H1 (cell line): ENCODE measurements around the gene MPV17L. TPM values are rescaled to one million over a fixed set of nuclear protein-coding genes. Genes with fewer than 3 reads are reported as not detected.

ENCODE experiments used
- CHD1 ChIP-seq: IDR thresholded peaks from 2 replicates; pipeline ENCODE4 v1.6.1; 2012; ENCODE audit warnings: low read depth, low read length, improper control_type of control experiment
- HDAC2 ChIP-seq, 2 experiments: fragments of 300-600 bp in 1 of 2; sonication (generic) in 1 of 2; IDR thresholded peaks; 2 replicates each; pipeline ENCODE4 v1.6.1; 2011 to 2012; ENCODE audit warnings: low read depth in 2 of 2, low read length in 2 of 2, mild to moderate bottlenecking in 2 of 2, moderate library complexity in 2 of 2, borderline replicate concordance in 1 of 2, inconsistent platforms in 1 of 2
- HDAC6 ChIP-seq: IDR thresholded peaks from one replicate; pipeline ENCODE4 v1.7.1; 2012; ENCODE audit warnings: low read depth, mild to moderate bottlenecking, inconsistent platforms, low read length, moderate library complexity
- KDM1A ChIP-seq: fragments of 200-600, 300-600 bp; sonication (generic); IDR thresholded peaks from 2 replicates; pipeline ENCODE4 v1.7.1; 2016; ENCODE audit warnings: mild to moderate bottlenecking, low read length, borderline replicate concordance
- KDM4A ChIP-seq: IDR thresholded peaks from one replicate; pipeline ENCODE4 v1.7.1; 2012; ENCODE audit warnings: low read depth, mild to moderate bottlenecking, moderate library complexity, low read length, inconsistent platforms; ENCODE audit not compliant: severe bottlenecking
- KDM5A ChIP-seq: fragments of 200-600 bp; IDR thresholded peaks from 2 replicates; pipeline ENCODE4 v1.7.1; 2012; ENCODE audit warnings: mild to moderate bottlenecking, low read length, inconsistent platforms, mixed read lengths
- PHF8 ChIP-seq: fragments of 200-600 bp; sonication (generic); conservative IDR thresholded peaks from 2 replicates; pipeline ENCODE4 v1.7.1; 2012; ENCODE audit warnings: low read depth, mild to moderate bottlenecking, inconsistent platforms, low read length, moderate library complexity
- SUZ12 ChIP-seq: fragments of 200-600 bp; sonication (generic); IDR thresholded peaks from 2 replicates; pipeline ENCODE4 v1.6.1; 2012; ENCODE audit warnings: mild to moderate bottlenecking, inconsistent platforms, low read length, moderate library complexity, mixed read lengths
- YY1 ChIP-seq: IDR thresholded peaks from 2 replicates; pipeline ENCODE4 v1.6.1; 2011; ENCODE audit warnings: low read depth, mild to moderate bottlenecking, low read length
- polyA plus RNA-seq, 7 experiments: library from polyadenylated mRNA; depleted of rRNA in 3 of 7; stranded (reverse) in 5 of 7; unstranded in 2 of 7; fragments of >200 nt in 5 of 7; fragments of 200-250 nt in 2 of 7; gene quantifications; 1 replicate in 5 of 7; 2 replicates in 1 of 7; 4 replicates in 1 of 7; pipeline versions ENCODE4 v1.2.1 to v1.2.3, GENCODE V29; 2011 to 2013; ENCODE audit warnings: missing spikeins in 2 of 7, mixed read lengths in 2 of 7
- total RNA-seq: library from RNA; stranded (reverse); fragmentation: NEBNext Ultra II Directional; extraction: Animal tissue kit (Norgen Biotek cat#: 25700); gene quantifications from 2 replicates; pipeline ENCODE4 v1.2.1, GENCODE V29; 2021
- TF ChIP-seq, protein P1 (sequence below): fragments of 300-600 bp; sonication (generic); IDR thresholded peaks from 2 replicates; pipeline ENCODE4 v1.7.1; 2012; ENCODE audit warnings: low read length, moderate library complexity, mild to moderate bottlenecking, inconsistent platforms; ENCODE audit not compliant: insufficient replicate concordance

The MPV17L gene
- total and polyA plus RNA-seq, 2 of the 8 experiments (the other 6 are each of a cell fraction or from before 2014, with no cell fraction given), result 6.7 to 8.2 TPM

DNA sequence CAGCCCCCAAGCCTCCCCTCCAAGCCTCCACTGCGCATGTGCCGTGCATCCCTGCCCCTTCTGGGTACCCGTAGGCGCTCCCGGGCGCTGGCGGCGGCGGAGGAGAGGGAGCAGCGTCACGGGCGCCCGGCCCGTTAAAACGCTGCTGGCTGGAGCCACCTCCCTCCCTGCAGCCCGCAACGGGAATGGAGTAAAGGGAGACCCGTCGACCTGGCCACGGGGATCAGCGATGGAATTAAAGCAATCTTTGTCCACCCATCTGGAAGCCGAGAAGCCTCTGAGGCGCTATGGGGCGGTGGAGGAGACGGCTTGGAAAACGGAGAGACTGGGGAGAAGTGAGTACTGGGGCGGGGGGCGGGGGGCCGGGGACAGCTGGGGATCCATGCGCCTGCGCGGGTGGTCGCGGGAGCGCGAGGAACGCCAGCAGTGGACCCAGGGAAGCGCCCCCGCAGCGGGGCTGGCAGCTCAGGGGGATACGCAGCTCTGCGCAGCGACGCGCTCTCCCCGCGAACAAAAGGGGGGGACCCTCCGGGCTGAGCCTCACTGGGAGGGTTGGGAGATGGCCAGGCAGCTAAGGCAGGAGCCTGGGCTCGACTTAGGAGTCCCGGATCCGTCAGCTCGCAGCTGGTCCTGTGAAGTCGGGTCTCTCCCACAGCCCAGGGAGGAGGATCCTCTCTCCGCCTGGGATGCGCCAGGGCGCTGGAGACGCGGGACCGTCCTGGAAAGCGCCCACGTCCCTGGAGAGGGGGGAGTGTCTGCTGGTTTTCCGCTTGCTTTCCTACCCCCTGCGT is 39.1 kb downstream of the MPV17L start, which contains the start of gene BMERB1 (continued):
- TF ChIP-seq, protein P1, sequence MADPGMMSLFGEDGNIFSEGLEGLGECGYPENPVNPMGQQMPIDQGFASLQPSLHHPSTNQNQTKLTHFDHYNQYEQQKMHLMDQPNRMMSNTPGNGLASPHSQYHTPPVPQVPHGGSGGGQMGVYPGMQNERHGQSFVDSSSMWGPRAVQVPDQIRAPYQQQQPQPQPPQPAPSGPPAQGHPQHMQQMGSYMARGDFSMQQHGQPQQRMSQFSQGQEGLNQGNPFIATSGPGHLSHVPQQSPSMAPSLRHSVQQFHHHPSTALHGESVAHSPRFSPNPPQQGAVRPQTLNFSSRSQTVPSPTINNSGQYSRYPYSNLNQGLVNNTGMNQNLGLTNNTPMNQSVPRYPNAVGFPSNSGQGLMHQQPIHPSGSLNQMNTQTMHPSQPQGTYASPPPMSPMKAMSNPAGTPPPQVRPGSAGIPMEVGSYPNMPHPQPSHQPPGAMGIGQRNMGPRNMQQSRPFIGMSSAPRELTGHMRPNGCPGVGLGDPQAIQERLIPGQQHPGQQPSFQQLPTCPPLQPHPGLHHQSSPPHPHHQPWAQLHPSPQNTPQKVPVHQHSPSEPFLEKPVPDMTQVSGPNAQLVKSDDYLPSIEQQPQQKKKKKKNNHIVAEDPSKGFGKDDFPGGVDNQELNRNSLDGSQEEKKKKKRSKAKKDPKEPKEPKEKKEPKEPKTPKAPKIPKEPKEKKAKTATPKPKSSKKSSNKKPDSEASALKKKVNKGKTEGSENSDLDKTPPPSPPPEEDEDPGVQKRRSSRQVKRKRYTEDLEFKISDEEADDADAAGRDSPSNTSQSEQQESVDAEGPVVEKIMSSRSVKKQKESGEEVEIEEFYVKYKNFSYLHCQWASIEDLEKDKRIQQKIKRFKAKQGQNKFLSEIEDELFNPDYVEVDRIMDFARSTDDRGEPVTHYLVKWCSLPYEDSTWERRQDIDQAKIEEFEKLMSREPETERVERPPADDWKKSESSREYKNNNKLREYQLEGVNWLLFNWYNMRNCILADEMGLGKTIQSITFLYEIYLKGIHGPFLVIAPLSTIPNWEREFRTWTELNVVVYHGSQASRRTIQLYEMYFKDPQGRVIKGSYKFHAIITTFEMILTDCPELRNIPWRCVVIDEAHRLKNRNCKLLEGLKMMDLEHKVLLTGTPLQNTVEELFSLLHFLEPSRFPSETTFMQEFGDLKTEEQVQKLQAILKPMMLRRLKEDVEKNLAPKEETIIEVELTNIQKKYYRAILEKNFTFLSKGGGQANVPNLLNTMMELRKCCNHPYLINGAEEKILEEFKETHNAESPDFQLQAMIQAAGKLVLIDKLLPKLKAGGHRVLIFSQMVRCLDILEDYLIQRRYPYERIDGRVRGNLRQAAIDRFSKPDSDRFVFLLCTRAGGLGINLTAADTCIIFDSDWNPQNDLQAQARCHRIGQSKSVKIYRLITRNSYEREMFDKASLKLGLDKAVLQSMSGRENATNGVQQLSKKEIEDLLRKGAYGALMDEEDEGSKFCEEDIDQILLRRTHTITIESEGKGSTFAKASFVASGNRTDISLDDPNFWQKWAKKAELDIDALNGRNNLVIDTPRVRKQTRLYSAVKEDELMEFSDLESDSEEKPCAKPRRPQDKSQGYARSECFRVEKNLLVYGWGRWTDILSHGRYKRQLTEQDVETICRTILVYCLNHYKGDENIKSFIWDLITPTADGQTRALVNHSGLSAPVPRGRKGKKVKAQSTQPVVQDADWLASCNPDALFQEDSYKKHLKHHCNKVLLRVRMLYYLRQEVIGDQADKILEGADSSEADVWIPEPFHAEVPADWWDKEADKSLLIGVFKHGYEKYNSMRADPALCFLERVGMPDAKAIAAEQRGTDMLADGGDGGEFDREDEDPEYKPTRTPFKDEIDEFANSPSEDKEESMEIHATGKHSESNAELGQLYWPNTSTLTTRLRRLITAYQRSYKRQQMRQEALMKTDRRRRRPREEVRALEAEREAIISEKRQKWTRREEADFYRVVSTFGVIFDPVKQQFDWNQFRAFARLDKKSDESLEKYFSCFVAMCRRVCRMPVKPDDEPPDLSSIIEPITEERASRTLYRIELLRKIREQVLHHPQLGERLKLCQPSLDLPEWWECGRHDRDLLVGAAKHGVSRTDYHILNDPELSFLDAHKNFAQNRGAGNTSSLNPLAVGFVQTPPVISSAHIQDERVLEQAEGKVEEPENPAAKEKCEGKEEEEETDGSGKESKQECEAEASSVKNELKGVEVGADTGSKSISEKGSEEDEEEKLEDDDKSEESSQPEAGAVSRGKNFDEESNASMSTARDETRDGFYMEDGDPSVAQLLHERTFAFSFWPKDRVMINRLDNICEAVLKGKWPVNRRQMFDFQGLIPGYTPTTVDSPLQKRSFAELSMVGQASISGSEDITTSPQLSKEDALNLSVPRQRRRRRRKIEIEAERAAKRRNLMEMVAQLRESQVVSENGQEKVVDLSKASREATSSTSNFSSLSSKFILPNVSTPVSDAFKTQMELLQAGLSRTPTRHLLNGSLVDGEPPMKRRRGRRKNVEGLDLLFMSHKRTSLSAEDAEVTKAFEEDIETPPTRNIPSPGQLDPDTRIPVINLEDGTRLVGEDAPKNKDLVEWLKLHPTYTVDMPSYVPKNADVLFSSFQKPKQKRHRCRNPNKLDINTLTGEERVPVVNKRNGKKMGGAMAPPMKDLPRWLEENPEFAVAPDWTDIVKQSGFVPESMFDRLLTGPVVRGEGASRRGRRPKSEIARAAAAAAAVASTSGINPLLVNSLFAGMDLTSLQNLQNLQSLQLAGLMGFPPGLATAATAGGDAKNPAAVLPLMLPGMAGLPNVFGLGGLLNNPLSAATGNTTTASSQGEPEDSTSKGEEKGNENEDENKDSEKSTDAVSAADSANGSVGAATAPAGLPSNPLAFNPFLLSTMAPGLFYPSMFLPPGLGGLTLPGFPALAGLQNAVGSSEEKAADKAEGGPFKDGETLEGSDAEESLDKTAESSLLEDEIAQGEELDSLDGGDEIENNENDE, result no peak
- TF ChIP-seq KDM1A (peak; percentile 43; the same call in 1 of the 2 replicates), CHD1 (no peak), HDAC6 (no peak), KDM4A (peak; percentile 89), YY1 (no peak), KDM5A (no peak), PHF8 (peak; percentile 64; the same call in 1 of the 2 replicates), SUZ12 (no peak), HDAC2 (IDR thresholded peaks at IDR 0.05; ENCODE audit: borderline replicate concordance in 1 of 2, low read depth in 2 of 2, low read length in 2 of 2) (no peak)
